ENCODE measurements around the gene NMD3. TPM values are rescaled to one million over a fixed set of nuclear protein-coding genes. Genes with fewer than 3 reads are reported as not detected.

Gene NMD3
- total RNA-seq, 1 donor from 2014 or later: 74.7 TPM

DNA sequence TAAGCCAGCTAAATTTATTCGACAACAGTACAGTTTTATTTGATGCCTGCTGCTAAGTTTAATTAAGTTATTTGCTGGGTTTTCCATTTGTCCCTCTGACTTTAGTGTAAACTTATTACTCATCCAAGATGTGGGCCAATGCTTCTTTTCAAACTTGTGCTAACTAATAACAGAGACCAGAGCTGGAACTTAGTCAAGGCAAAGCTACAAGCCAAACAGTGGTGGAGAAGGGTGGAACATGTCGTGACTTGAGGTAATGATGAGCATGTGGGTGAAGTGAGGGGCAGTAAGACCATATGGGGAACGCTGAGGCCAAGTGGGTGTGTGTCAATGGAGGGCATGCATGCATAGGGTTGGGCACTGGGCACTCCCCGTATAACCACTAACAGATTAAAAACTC is 63.9 kb downstream of the NMD3 start:
- DNase-seq: peak; percentile 33

DNA sequence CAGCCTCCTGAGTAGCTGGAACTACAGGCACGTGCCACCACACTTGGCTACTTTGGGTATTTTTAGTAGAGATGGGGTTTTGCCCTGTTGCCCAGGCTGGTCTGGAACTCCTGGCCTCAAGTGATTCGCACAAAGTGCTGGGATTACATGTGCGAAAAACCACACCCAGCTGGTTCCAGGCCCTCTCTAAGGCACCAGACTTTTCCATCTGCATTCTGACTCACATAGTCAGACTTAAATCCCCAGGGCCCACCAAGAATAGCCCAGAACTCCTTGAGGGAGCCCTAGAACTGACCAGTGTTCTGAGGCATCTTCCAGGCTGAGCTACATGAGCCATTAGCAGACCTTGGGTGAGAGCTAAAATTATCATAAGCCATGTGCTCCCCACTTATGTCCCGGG is 68.1 kb downstream of the NMD3 start:
- DNase-seq: no peak

DNA sequence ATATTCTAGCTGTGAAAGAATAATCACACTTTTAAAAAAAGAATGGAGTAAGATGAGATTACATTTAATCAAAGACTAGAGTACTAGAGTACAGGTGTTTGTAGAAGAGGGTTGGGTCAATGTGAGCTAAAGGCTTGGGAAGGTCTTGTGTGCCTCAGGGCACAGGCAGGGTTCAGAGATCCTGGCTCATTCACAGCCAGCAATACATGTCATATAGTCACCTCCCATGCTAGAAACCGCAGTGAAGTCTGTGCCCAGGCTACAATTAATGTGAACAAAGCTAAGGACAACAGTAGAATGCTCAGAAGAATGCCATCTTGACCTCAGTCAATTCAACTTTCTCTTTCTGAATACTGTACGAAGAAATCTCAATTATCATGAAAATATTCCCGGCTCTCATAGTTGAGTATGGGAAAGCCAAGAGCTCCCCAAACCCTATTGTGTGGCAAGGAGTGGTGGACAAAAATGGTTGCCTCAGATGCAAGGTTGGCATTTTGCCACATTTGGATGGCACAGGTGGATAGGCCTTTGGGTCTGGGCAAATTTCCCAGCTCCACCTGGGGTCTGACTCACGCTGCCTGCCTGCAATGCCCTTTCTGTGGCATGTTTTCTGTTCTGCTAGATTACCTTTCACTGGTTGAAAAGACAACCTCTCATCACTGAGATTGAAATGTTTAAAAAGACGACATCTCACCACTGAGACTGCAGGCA is 70.2 kb downstream of the NMD3 start:
- no peak for DNase-seq

DNA sequence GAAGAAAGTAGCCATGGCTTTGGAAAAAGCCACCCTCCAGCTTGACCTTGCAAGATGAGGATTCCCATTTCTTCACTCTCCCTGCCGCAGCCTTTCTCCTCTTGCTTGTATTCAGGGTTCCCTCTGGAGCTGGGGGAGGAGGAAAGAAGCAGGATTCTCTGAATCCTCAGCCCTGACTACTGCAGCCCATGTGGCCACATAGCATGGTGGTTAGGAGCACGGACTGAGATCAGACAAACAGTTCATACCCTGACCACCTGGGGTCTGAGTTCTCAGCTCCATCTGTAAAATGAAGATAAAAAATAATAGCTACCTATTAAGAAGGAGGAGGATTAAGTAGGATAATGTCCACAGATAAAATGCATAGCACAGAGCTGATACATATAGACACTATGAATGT is 72.3 kb downstream of the NMD3 start:
- no peak for DNase-seq

DNA sequence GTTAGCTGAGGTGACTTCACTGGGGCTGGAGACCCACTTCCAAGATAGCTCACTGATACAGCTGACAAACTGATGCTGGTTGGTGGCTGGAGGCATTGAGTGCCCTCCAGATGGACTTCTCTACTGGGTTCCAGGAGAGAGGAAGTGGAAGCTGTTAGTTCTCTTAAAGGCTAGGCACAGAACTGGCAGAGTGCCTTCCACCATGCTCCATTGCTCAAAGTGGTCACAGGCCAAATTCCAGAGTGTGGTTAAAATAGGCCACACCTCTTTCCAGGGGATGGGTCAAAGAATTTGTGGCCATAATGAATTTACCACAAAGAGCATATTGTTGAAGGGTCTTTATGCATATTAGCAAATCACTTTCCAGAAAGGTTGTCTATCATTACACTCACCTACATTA is 74.2 kb downstream of the NMD3 start:
- no peak for DNase-seq

DNA sequence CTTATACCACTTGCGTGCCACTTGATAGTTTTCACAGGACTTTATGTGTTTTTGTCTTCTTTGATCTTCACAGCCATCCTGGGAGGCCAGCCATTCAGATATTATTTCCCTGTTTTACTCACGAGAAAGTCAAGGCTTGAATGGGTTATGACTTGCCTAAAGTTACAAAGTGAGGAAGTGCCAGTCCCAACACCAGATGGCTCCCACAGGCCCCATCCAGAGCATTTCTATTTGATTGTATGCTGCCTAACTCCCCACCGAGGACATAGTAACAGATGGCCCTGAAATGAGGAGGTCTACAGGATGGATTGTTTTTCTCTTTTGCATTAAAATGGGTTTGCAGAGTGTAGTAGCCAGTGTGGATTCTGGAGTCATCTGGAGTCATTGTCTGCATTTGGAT is 75.7 kb downstream of the NMD3 start:
- DNase-seq: no peak

Small RNA genes within 50 kb of the gene (small RNA-seq; reads per million reads assigned to genes)
- gene AC108738.1 (ENCODE audit: low replicate concordance): not detected

Other genes starting within 250 kb of the NMD3 start
- 19.2 TPM for gene B3GALNT1, start 116.0 kb upstream of the NMD3 start, total RNA-seq
- 29.6 TPM for gene SPTSSB, start 150.2 kb downstream of the NMD3 start, total RNA-seq